ENCODE data around the gene GREM2.

- TF ChIP-seq EZH2phosphoT487 (IDR thresholded peaks at IDR 0.05; ENCODE audit: insufficient read depth, low read depth) = no peak
- no peak for TF ChIP-seq EZH2 (IDR thresholded peaks at IDR 0.05; ENCODE audit: insufficient read depth, poor library complexity, severe bottlenecking)
Measured at GRCh38 chr1:240484804-240485443, 127.0 kb downstream of the GREM2 start.
